ENCODE results near the gene VRK1.
"Not testable (repeated sequence)": the region's sequence is repeated elsewhere in the genome, so short reads cannot be mapped to it uniquely, and the experiment has no call there.

VRK1 gene, protein sequence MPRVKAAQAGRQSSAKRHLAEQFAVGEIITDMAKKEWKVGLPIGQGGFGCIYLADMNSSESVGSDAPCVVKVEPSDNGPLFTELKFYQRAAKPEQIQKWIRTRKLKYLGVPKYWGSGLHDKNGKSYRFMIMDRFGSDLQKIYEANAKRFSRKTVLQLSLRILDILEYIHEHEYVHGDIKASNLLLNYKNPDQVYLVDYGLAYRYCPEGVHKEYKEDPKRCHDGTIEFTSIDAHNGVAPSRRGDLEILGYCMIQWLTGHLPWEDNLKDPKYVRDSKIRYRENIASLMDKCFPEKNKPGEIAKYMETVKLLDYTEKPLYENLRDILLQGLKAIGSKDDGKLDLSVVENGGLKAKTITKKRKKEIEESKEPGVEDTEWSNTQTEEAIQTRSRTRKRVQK

DNA sequence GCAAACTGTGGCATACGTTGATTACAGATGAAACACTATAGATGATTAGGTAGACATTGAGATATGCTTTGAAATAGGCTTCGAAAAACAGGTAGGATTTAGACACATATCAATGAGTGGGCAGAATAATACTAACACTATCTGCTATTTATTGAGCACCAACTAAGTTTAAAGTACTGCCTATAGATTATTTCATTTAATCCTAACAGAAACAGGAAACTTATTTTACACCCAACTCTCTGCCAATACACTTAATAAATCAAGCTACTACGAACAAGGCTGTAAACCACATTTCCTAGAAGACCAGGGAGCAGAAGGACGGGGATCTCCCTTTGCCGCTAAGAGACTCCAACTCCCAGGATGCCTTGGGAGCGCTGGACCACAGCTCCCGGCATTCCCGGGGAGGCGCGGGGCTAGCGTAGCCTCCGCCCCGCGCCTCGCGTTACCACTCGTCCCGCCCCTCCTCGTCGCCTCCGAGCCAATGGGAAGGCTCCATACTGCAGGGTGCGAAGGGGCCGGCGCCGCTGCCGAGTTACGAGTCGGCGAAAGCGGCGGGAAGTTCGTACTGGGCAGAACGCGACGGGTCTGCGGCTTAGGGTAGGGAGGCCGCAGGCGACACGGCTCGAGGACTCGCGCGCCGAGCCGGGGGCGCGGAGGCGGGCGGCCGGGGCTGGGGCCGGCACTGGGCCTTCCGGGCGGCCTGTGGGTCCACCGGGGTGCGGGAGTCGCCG lies at the start of gene VRK1:
Gene VRK1 (plus strand): TSS at position 532 of the 731 bp plus-strand sequence. CDS start 36,090 bp downstream, outside the sequence.
- Histone ChIP-seq H3K4me1 (ENCODE audit: insufficient read depth, low read length) (0 out of 2 replicates have a peak, but pooled peaks cover 3% of the 10 kb centered on the region), H3K9ac (ENCODE audit: low read depth, low read length) (peak within 1 kb of the TSS; percentile 93), H3K9me3 (ENCODE audit: control insufficient read depth, insufficient read depth, low read length) (no peaks in the 10 kb centered on the region), H3K36me3 (ENCODE audit: insufficient read depth, low read length) (no peaks in the 10 kb centered on the region)

- H3K36me3 ChIP-seq (ENCODE audit: insufficient read depth, low read length): no peaks in the 10 kb centered on the region
Observed at GRCh38 chr14:96747608-96748007, 49.6 kb upstream of the VRK1 start.

GRCh38 chr14:96748362-96748761 lies 48.8 kb upstream of the VRK1 start:
- no peaks in the 10 kb centered on the region for H3K4me1 ChIP-seq (ENCODE audit: insufficient read depth, low read length)
- no peaks in the 10 kb centered on the region for H3K36me3 ChIP-seq (ENCODE audit: insufficient read depth, low read length)
- H3K9ac ChIP-seq (ENCODE audit: low read depth, low read length): no peak overlapping the region
- H3K9me3 ChIP-seq (ENCODE audit: control insufficient read depth, insufficient read depth, low read length): no peaks in the 10 kb centered on the region; the same call in 1 of the 2 replicates

More at GRCh38 chr14:96747608-96748007, 49.6 kb upstream of the VRK1 start:
- Histone ChIP-seq H3K4me1 (ENCODE audit: insufficient read depth, low read length) (no peaks in the 10 kb centered on the region), H3K9ac (ENCODE audit: low read depth, low read length) (no peak overlapping the region), H3K9me3 (ENCODE audit: control insufficient read depth, insufficient read depth, low read length) (no peaks in the 10 kb centered on the region; the same call in 1 of the 2 replicates)

DNA sequence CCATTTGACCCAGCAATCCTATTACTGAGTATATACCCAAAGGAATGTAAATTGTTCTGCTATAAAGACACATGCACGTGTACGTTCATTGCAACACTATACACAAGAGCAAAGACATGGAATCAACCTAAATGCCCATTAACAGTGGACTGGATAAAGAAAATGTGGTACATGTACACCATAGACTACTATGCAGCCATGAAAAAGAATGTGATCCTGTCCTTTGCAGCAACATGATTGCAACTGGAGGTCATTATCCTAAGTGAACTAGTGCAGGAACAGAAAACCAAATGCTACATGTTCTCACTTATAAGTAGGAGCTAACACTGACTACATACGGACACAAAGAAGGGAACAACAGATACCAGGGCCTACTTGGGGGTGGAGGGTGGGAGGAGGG lies 45.7 kb upstream of the VRK1 start:
- Histone ChIP-seq H3K36me3 (ENCODE audit: insufficient read depth, low read length) (no peaks in the 10 kb centered on the region), H3K4me1 (ENCODE audit: insufficient read depth, low read length) (no peaks in the 10 kb centered on the region; the same call in 1 of the 2 replicates), H3K9ac (ENCODE audit: low read depth, low read length) (no peak overlapping the region), H3K9me3 (ENCODE audit: control insufficient read depth, insufficient read depth, low read length) (no peaks in the 10 kb centered on the region; the same call in 1 of the 2 replicates)

DNA sequence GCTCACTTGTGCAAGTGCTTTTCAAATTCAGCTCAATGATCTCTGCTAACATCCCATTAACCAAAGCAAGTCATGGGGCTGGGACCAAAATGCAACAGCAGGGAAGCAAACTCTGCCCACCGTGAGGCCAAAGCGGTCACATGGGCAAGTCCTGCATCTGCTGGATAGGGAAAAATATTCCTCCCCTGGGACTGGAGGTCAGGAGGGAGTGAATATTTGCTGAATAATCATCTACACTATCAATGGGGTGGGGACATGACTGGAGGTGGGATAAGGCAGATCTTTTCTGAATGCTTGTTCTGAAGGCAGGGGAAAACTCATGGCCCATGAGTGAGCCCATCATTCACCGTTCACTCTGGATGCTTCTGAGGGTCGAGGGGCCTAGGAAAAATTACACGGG lies 45.1 kb upstream of the VRK1 start:
- H3K9me3 ChIP-seq (ENCODE audit: control insufficient read depth, insufficient read depth, low read length): no peaks in the 10 kb centered on the region; the same call in none of the 2 replicates
- H3K4me1 ChIP-seq (ENCODE audit: insufficient read depth, low read length): no peaks in the 10 kb centered on the region; the same call in 1 of the 2 replicates
- no peak overlapping the region for H3K9ac ChIP-seq (ENCODE audit: low read depth, low read length)

DNA sequence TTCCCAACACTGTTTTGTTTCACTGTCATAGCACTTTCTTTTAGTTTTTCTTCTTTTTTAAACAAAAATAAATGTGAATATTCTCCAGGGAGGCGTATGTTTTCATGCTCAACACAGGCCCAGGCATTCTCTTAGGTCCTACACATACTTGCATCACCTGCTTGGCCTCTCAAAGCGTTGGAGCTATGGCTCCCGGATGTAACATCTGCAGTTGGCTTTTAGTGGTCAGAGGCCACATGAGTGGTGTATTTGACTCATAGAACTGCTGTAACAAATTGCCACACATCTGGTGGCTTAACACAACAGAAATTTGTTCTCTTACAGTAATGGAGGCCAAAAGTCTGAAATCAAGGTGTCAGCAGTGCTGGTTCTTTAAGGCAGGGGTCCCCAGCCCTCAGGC lies 44.6 kb upstream of the VRK1 start:
- H3K9ac ChIP-seq (ENCODE audit: low read depth, low read length): no peak overlapping the region
- no peaks in the 10 kb centered on the region; the same call in none of the 2 replicates for H3K9me3 ChIP-seq (ENCODE audit: control insufficient read depth, insufficient read depth, low read length)
- H3K36me3 ChIP-seq (ENCODE audit: insufficient read depth, low read length): no peaks in the 10 kb centered on the region
- no peaks in the 10 kb centered on the region; the same call in 1 of the 2 replicates for H3K4me1 ChIP-seq (ENCODE audit: insufficient read depth, low read length)

More for the DNA sequence above, 45.1 kb upstream of the VRK1 start:
- no peaks in the 10 kb centered on the region for H3K36me3 ChIP-seq (ENCODE audit: insufficient read depth, low read length)

DNA sequence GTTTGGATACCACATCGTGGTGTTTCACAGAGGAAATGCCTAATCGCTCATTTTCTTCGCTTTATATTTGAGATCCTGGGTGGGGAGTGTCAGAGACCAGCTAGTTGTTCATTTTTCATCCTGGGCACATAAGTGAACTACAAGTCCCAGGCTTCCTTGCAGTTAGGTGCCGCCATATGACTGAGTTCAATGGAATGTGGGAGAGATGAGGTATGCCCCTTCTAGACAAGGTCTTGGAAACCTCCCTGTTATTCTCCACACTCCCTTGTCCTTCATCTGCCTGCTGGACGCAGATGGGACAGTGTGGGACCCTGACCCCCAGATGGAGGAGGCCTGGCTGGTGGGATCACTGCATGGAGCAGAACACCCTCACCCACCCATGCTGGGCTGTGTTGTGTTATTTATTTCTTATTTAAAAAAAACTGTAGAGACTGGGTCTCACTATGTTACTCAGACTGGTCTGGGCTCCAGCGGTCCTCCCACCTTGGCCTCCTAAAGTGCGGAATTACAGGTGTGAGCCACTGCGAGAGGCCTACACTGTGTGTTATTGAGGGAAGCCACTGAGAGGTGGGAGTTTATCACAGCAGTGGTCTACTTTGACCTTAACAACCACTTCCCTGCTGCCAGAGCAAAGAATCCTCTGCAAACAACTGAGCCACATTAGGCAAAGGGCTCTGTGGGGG lies 42.9 kb upstream of the VRK1 start:
- Histone ChIP-seq H3K9me3 (ENCODE audit: control insufficient read depth, insufficient read depth, low read length) (no peaks in the 10 kb centered on the region; the same call in none of the 2 replicates), H3K9ac (ENCODE audit: low read depth, low read length) (no peak overlapping the region), H3K4me1 (ENCODE audit: insufficient read depth, low read length) (no peaks in the 10 kb centered on the region; the same call in 1 of the 2 replicates)

DNA sequence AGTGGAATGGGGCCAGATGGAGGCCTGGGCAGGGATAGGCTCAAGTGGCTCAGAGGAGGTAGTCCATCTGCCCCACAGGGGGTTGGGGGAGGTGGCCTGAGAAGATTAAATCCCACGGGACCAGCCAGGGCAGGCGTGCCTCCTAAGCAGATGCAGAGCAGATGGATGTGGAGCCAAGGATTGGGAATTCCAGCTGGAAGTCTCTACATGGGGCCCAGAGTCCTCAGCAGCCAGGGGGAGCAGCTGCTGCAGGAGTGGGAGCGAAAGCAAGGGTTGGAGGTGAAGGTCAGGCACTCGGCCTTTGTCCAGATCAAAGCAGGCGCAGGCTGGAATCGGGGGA lies 42.4 kb upstream of the VRK1 start:
- Histone ChIP-seq H3K9ac (ENCODE audit: low read depth, low read length) (no peak overlapping the region), H3K9me3 (ENCODE audit: control insufficient read depth, insufficient read depth, low read length) (no peaks in the 10 kb centered on the region; the same call in 1 of the 2 replicates), H3K4me1 (ENCODE audit: insufficient read depth, low read length) (no peaks in the 10 kb centered on the region; the same call in 1 of the 2 replicates), H3K36me3 (ENCODE audit: insufficient read depth, low read length) (no peaks in the 10 kb centered on the region)

More for the DNA sequence above, 42.9 kb upstream of the VRK1 start:
- H3K36me3 ChIP-seq (ENCODE audit: insufficient read depth, low read length): no peaks in the 10 kb centered on the region

DNA sequence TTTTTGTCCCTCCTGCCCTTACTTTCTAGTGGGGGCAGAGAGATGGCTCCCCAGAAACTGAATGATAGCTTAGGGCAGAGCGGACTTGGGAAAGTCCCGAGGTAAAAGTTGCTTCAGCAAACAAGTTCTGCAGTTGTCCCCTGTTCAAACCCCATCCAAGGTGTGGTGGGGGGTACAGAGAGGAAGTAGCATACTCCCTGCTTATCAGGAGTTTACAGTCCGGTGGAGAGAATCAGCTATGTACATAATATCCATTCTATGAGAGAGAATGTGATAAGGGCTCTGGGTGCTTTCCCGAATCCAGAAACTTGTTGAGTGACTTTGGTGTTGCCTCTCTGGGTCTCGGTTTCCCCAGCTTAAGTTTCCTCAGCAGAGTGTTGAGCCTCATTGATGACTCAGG lies 40.4 kb upstream of the VRK1 start:
- no peak overlapping the region for H3K9ac ChIP-seq (ENCODE audit: low read depth, low read length)
- H3K9me3 ChIP-seq (ENCODE audit: control insufficient read depth, insufficient read depth, low read length): no peaks in the 10 kb centered on the region; the same call in 1 of the 2 replicates
- H3K36me3 ChIP-seq (ENCODE audit: insufficient read depth, low read length): no peaks in the 10 kb centered on the region
- no peaks in the 10 kb centered on the region; the same call in 1 of the 2 replicates for H3K4me1 ChIP-seq (ENCODE audit: insufficient read depth, low read length)

DNA sequence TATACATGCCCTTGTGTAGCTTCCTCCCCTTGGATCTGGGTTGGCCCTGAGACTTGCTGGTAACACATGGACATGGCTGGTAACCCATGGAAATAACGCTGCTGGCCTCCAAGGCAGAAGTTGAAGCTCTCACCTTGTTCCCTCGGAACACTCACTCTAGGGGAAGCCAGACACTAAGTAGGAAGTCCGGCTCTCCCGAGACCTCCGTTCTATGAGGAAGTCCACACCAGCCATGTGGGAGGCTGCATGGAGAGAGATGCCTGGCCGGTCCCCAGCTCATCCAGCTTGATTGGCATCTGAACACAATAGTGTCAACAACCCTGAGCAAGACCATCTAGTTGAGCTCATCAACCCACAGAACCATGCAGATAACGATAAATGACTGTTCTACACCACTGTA lies 39.7 kb upstream of the VRK1 start:
- Histone ChIP-seq H3K9ac (ENCODE audit: low read depth, low read length) (no peak overlapping the region), H3K4me1 (ENCODE audit: insufficient read depth, low read length) (no peaks in the 10 kb centered on the region; the same call in 1 of the 2 replicates), H3K9me3 (ENCODE audit: control insufficient read depth, insufficient read depth, low read length) (no peaks in the 10 kb centered on the region; the same call in 1 of the 2 replicates), H3K36me3 (ENCODE audit: insufficient read depth, low read length) (no peaks in the 10 kb centered on the region)

GRCh38 chr14:96761066-96761465 lies 36.1 kb upstream of the VRK1 start:
- no peaks in the 10 kb centered on the region; the same call in 1 of the 2 replicates for H3K9me3 ChIP-seq (ENCODE audit: control insufficient read depth, insufficient read depth, low read length)
- H3K9ac ChIP-seq (ENCODE audit: low read depth, low read length): no peak overlapping the region
- H3K36me3 ChIP-seq (ENCODE audit: insufficient read depth, low read length): no peaks in the 10 kb centered on the region
- H3K4me1 ChIP-seq (ENCODE audit: insufficient read depth, low read length): no peaks in the 10 kb centered on the region

- Histone ChIP-seq H3K9me3 (ENCODE audit: control insufficient read depth, insufficient read depth, low read length) (no peaks in the 10 kb centered on the region), H3K9ac (ENCODE audit: low read depth, low read length) (peak overlapping the region; percentile 8; the same call in 1 of the 2 replicates), H3K36me3 (ENCODE audit: insufficient read depth, low read length) (no peaks in the 10 kb centered on the region), H3K4me1 (ENCODE audit: insufficient read depth, low read length) (no peaks in the 10 kb centered on the region)
Observed at GRCh38 chr14:96762650-96763049, 34.5 kb upstream of the VRK1 start.

- Histone ChIP-seq H3K36me3 (ENCODE audit: insufficient read depth, low read length) (no peaks in the 10 kb centered on the region), H3K4me1 (ENCODE audit: insufficient read depth, low read length) (no peaks in the 10 kb centered on the region), H3K9me3 (ENCODE audit: control insufficient read depth, insufficient read depth, low read length) (no peaks in the 10 kb centered on the region), H3K9ac (ENCODE audit: low read depth, low read length) (no peak overlapping the region)
Observed at GRCh38 chr14:96764012-96764411, 33.2 kb upstream of the VRK1 start.

DNA sequence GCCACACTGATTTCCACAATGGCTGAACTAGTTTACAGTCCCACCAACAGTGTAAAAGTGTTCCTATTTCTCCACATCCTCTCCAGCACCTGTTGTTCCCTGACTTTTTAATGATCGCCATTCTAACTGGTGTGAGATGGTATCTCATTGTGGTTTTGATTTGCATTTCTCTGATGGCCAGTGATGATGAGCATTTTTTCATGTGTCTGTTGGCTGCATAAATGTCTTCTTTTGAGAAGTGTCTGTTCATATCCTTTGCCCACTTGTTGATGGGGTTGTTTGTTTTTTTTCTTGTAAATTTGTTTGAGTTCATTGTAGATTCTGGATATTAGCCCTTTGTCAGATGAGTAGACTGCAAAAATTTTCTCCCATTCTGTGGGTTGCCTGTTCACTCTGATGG lies 32.0 kb upstream of the VRK1 start:
- not testable (repeated sequence) for H3K4me1 ChIP-seq (ENCODE audit: insufficient read depth, low read length); H3K36me3 ChIP-seq (ENCODE audit: insufficient read depth, low read length); H3K9me3 ChIP-seq (ENCODE audit: control insufficient read depth, insufficient read depth, low read length); H3K9ac ChIP-seq (ENCODE audit: low read depth, low read length)

All from ES-I3 (cell line).